OCI-LY1 (cell line): Measurements from ENCODE around the gene CYP2W1.

Experiments
- CTCF ChIP-seq: fragments of 200-600 bp; sonication (generic), shearing (Covaris generic); IDR thresholded peaks from 2 replicates; pipeline ENCODE4 v1.5.1; 2017; ENCODE audit warnings: mild to moderate bottlenecking, antibody characterized with exemption, low read length, moderate library complexity, mixed read lengths
- EZH2 ChIP-seq: fragments of 200-600 bp; sonication (generic), shearing (Covaris generic); IDR thresholded peaks from 2 replicates; pipeline ENCODE4 v1.8.0; 2017; ENCODE audit warnings: borderline replicate concordance, mixed run types, mild to moderate bottlenecking, antibody characterized with exemption, low read length, moderate library complexity, mixed read lengths

- TF ChIP-seq CTCF (no peak), EZH2 (no peak)
Measured at GRCh38 chr7:987909-988308, 4.9 kb downstream of the CYP2W1 start.
